ENCODE results near the gene TTBK1. TPM values are rescaled to one million over a fixed set of nuclear protein-coding genes. Genes with fewer than 3 reads are reported as not detected.
A peak's percentile ranks its signal among the peaks of the same experiment; 100 is the strongest.

TTBK1 gene
- total RNA-seq, 1 donor from 2014 or later, result not detected

GRCh38 chr6:43307451-43308100, 64.3 kb downstream of the TTBK1 start:
- DNase-seq, result no peak

DNA sequence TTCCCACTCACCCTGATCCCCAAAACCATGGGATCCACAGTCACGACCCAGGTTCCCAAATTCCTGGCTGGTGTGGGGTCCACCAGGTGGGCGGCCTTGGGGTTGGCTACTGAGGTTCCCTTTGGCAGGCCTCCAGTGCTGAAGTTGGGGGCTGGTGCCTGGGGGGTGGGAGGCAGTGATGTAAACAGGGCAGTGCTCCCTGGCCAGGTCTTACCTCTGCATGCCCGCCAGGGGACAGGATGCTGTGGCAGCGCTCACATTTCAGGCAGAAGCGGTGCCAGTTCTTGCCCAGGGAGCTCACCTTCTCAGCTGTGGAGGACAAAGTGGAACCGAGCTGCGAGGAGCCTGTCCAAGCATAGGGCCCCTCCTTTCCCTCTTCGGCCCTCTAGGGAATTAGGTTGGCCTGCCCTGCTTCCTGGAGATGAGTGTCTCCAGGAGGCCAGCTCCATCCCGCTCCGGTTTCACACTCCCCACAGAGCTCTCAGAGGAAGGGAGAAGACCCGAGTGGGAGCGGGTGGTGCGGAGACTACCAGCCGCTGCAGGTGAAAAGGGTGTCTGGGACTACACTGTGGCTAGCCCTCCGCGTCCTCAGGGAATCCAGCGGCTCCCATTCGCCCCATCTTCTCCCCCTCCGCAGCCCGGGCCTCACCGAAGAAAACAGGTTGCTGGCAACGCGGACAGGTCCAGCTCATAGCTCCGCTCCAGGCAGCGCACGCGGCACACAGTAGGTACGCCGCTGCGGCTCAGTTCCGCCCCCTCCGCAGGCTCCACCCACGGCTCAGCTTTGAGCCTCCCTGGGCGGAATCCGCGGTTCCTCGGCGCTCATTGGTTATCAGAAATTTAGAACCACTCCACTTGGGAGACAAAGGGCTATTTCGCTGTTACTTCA, 65.1 kb downstream of the TTBK1 start, which contains the start of gene CRIP3:
Gene CRIP3 (minus strand): TSS at position 726 of the 889 bp plus-strand sequence. CDS start 34 bp downstream, at position 692.
- DNase-seq, result peak; percentile 28

DNA sequence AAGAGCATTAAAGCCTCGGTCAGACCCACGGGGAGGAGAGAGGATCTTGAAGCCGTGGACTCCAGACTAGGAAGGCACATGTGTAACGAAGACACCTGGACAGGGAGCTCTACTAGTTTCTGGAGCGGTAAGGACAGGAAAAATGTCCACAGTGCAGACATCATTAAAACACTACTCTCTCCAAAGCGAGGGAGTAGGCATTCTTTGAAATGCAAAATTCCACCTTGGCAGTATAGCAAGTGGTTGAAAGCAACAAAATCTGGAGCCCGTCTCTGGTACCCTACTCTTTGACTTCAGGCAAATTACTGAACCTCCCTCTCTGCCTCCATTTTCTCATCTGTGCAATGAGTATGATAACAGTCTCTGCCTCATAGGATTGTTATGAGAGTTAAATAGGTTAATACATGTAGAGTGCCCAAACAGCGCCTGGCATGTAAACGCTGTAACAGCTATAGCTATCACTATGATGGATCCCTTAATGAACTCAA, 65.8 kb downstream of the TTBK1 start:
- no peak for DNase-seq

DNA sequence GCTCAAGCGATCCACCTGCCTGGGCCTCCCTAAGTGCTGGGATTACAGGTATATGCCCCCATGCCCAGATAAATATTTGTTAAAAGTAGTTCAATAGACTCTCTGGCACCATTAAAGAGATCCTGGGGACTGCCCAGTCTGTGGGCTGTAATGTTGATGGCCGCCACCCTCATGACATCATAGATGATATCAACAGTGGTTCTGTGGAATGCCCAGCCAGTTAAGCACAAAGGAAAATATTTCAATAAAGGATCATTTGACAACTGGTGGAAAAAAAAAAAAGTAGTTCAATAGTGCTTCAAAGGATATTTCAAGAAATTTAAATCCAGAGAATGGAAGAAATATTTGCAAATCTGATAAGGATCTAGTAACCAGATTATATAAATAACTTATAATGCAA, 66.9 kb downstream of the TTBK1 start:
- DNase-seq, result no peak

DNA sequence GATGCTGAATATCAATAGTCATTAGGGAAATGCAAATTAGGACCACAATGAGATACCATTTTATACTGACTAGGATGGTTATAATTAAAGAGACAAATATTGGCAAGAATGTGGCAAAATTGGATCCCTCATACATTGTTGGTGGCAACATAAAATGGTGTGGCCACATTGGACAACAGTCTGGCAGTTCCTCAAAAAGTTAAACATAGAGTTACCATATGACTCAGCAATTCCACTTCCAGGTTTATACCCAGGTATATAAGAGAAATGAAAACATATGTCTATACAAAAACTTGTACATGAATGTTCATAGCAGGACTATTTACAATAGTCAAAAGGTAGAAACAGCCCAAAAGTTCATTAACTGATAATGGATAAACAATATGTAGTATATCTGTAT, 67.3 kb downstream of the TTBK1 start:
- DNase-seq, result no peak

GRCh38 chr6:43311666-43312065, 68.4 kb downstream of the TTBK1 start:
- no peak for DNase-seq

DNA sequence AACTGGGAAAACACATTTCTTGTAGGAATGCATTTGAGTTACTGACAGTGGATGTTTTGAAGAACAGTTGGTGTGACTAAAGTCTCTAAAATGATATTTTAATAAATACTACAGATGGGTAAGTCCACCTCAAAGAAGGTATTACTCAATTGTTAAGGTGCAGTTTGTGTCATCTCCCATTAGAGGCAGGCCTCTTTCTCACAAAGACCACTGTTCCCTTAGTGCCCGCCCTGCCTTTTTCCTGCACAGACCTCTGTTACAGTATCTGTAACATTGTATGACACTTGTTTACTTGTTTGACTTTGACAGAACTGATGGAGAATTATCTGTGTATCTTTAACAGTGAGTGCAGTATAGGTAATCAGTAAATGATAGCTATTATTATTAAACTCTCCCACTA, 70.5 kb downstream of the TTBK1 start:
- no peak for DNase-seq

DNA sequence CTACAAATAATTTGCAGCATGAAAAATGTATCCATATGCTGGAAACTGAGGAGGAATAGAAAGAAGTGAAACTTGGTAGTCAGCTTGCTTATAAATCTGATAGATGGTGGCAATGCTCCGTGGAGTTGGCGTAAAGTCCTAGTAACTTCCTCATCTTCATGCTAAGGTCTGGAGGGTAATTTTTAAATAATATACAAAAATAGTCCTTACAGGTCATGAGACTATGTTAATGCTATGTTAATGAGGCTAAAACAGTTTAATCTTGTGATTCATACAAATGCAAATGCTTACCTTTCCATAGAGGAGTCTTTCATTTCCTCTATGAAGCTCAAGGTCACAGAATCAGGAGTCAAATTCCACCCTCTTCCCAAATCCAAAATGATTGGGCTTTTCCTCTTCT, 74.7 kb downstream of the TTBK1 start:
- no peak for DNase-seq

DNA sequence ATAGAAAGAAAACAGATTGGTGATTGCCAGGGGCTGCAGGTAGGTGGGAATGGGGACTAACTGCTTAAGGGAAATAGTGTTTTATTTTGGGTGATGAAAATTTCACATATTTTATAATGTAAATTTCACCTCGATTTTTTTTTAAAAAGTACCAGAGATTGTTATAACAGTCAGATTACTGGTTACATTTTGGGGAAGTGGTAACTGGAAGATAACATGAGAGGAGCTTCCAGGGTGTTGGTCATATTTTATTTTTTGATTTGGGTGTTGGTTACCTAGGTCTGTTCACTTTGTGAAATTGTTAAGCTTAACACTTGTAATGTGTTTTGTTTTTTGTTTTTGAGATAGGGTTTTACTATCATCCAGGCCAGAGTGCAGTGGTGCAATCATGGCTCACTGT, 82.6 kb downstream of the TTBK1 start:
- no peak for DNase-seq

GRCh38 chr6:43328528-43328927, 85.2 kb downstream of the TTBK1 start:
- no peak for DNase-seq

DNA sequence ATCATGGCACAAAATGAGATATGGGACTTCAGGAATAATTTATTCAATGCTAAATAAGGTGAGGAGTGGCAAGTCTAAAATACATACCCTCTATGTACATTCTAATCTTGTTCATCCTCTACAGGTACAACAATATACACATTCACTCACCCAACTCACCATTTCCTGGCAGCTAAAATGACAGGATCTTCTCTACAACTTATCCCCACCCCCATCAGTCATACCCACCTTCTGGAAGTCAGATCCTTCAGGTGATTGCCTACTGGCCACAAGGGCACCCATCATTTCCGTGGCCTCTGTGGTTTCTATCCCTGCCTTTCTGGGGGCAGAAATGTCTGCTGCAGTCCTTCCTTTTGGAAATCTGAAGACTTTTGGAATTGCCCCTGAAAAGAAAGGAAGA, 88.2 kb downstream of the TTBK1 start:
- DNase-seq, result no peak

DNA sequence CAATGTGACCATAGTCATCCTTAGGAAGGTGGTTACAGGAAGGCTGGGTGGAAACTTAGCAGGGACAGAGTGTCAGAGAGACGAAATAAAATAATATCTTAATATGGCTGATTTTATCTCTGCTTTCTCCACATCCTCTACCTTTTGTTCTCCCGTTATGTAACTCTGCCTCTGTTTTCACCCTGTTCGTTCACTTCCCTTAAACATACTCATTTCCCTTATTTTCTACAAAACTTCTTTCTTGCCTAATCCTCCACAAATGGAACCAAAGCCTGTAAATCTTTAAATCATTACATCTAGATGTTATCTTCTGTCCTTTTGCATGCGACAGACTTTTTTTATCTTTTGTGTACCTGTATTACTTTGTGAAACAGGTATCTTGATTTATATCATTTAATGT, 88.6 kb downstream of the TTBK1 start:
- no peak for DNase-seq

GRCh38 chr6:43334466-43335095, 91.3 kb downstream of the TTBK1 start:
- DNase-seq, result peak; percentile 69

DNA sequence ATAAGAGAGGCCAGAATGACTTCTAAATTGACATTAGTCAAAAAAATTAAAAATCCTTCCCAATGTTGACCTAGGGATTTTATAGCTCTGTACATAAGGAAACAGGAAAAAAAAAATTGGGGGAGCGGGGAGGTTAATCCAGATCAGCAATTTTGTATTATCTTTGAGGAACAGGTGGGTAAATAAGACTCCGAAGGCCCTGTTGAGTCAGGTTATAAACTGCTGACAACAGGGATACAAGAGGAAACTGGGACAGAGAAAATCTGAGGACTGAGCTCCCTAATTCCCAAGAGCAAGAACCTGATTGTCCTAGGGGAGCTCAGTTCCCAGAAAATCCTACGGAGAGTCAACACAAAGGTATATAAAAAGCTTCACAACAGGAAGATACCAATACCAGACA, 92.2 kb downstream of the TTBK1 start:
- no peak for DNase-seq

DNA sequence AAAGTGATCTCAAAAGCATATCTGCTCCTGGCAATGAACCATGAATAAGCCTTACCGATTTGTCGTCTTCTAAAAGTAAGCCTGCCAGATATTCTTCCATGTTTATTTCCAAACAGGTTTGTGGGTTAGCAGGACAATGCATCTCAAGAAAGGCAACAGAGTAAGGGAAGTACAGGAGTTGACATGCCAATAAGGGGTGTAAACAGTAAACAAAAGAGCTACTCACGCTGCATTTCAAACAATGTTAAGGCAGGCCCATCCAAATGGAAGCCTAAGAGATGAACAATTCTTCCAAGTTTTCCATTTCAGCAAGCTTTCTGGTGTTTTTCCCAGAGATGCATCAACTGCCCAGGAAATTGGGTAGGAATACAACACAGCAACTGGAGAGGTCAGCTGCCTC, 93.1 kb downstream of the TTBK1 start:
- no peak for DNase-seq

Other genes starting within 250 kb of the TTBK1 start
- gene MEA1, start 229.5 kb upstream of the TTBK1 start, total RNA-seq, result 33.6 and 52.9 TPM in 2 replicates
- 134 and 173 TPM in 2 replicates for gene KLHDC3, start 229.2 kb upstream of the TTBK1 start, total RNA-seq
- 100 and 147 TPM in 2 replicates for gene RRP36, start 221.9 kb upstream of the TTBK1 start, total RNA-seq
- 38.9 and 39.5 TPM in 2 replicates for gene CUL7, start 189.6 kb upstream of the TTBK1 start, total RNA-seq
- 18.5 and 19.4 TPM in 2 replicates for gene MRPL2, start 184.0 kb upstream of the TTBK1 start, total RNA-seq
- 17.3 and 19.9 TPM in 2 replicates for gene KLC4, start 183.8 kb upstream of the TTBK1 start, total RNA-seq
- 23.0 and 29.9 TPM in 2 replicates for gene PTK7, start 167.2 kb upstream of the TTBK1 start, total RNA-seq
- 16.5 and 19.7 TPM in 2 replicates for gene SRF, start 72.2 kb upstream of the TTBK1 start, total RNA-seq
- gene CUL9, start 61.3 kb upstream of the TTBK1 start, total RNA-seq, result 25.9 and 33.8 TPM in 2 replicates
- gene DNPH1, start 14.0 kb upstream of the TTBK1 start, total RNA-seq, result 29.0 and 31.5 TPM in 2 replicates
- gene SLC22A7, start 54.8 kb downstream of the TTBK1 start, total RNA-seq, result not detected in 2 replicates
- 0.34 TPM in 1 of 2 replicates, not detected in the other for gene CRIP3, start 65.3 kb downstream of the TTBK1 start, total RNA-seq
- gene ZNF318, start 126.2 kb downstream of the TTBK1 start, total RNA-seq, result 9.7 and 10.8 TPM in 2 replicates
- gene ABCC10, start 184.1 kb downstream of the TTBK1 start, total RNA-seq, result 19.2 and 22.0 TPM in 2 replicates
- 0.60 and 0.68 TPM in 2 replicates for gene DLK2, start 212.1 kb downstream of the TTBK1 start, total RNA-seq
- gene TJAP1, start 234.1 kb downstream of the TTBK1 start, total RNA-seq, result 12.6 and 17.9 TPM in 2 replicates

Data from dermis blood vessel endothelial cell (primary cell).